ENCODE data around the gene PAX2. TPM values are rescaled to one million over a fixed set of nuclear protein-coding genes. Genes with fewer than 3 reads are reported as not detected.

The PAX2 gene
- total RNA-seq, 1 experiment from 2014 or later, result 0.45 TPM

DNA sequence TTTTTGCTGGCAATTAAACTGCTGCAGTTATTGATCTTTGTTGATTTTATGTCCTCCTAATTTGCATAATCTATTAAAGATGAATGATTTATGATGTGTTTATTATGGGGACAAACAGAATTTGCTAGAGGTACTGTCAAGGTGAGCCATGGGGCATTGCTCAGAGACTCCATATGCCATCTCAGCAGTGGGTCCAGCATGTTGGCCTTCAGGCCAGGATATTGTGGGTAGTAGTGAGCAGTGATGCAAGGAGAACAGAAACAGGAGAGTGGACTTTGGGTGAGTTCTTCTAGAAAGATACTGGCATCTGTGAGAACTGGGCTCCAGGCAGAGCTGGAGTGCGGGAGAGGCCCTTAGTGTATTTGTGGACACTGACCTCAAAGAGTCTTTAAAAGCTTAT is 65.9 kb downstream of the PAX2 start:
- Histone ChIP-seq H3K9me3 (no peaks in the 10 kb centered on the region), H3K36me3 (ENCODE audit: control insufficient read depth, insufficient read depth, low read length) (no peaks in the 10 kb centered on the region), H3K4me1 (no peaks in the 10 kb centered on the region), H3K4me3 (ENCODE audit: low read depth, low read length) (no peak overlapping the region), H3K27me3 (replicated peaks; ENCODE audit: control insufficient read depth, insufficient read depth, low read length) (no peaks in the 10 kb centered on the region)
- DNase-seq, result no peak
- Mint-ChIP-seq H3K4me3 (ENCODE audit: unreplicated experiment) (no peak overlapping the region), H3K27me3 (ENCODE audit: insufficient read depth, unreplicated experiment) (peaks cover 11% of the 10 kb centered on the region), H3K27ac (ENCODE audit: unreplicated experiment) (no peak overlapping the region), H3K36me3 (ENCODE audit: insufficient read depth, unreplicated experiment) (no peaks in the 10 kb centered on the region), H3K4me1 (ENCODE audit: low read depth, unreplicated experiment) (no peaks in the 10 kb centered on the region), H3K9me3 (ENCODE audit: unreplicated experiment) (no peaks in the 10 kb centered on the region)
- TF ChIP-seq, protein P1, sequence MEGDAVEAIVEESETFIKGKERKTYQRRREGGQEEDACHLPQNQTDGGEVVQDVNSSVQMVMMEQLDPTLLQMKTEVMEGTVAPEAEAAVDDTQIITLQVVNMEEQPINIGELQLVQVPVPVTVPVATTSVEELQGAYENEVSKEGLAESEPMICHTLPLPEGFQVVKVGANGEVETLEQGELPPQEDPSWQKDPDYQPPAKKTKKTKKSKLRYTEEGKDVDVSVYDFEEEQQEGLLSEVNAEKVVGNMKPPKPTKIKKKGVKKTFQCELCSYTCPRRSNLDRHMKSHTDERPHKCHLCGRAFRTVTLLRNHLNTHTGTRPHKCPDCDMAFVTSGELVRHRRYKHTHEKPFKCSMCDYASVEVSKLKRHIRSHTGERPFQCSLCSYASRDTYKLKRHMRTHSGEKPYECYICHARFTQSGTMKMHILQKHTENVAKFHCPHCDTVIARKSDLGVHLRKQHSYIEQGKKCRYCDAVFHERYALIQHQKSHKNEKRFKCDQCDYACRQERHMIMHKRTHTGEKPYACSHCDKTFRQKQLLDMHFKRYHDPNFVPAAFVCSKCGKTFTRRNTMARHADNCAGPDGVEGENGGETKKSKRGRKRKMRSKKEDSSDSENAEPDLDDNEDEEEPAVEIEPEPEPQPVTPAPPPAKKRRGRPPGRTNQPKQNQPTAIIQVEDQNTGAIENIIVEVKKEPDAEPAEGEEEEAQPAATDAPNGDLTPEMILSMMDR (IDR thresholded peaks at IDR 0.05; ENCODE audit: insufficient read depth in 1 of 2, low read depth in 1 of 2, low read length in 1 of 2, severe bottlenecking in 1 of 2, unreplicated experiment in 1 of 2), result no peak
- no TSS peak for BruUV-seq (replicated peaks)
- intact Hi-C loops (cut with micrococcal nuclease; ENCODE audit: unreplicated experiment), result no loop called here
- POLR2A ChIA-PET, result no interaction called here
- CTCF ChIA-PET, result interaction anchor here (0.7 kb wide), 1 partner anchor 10 kb away, joined by 5 read pairs; no protein-coding TSS in a partner anchor

DNA sequence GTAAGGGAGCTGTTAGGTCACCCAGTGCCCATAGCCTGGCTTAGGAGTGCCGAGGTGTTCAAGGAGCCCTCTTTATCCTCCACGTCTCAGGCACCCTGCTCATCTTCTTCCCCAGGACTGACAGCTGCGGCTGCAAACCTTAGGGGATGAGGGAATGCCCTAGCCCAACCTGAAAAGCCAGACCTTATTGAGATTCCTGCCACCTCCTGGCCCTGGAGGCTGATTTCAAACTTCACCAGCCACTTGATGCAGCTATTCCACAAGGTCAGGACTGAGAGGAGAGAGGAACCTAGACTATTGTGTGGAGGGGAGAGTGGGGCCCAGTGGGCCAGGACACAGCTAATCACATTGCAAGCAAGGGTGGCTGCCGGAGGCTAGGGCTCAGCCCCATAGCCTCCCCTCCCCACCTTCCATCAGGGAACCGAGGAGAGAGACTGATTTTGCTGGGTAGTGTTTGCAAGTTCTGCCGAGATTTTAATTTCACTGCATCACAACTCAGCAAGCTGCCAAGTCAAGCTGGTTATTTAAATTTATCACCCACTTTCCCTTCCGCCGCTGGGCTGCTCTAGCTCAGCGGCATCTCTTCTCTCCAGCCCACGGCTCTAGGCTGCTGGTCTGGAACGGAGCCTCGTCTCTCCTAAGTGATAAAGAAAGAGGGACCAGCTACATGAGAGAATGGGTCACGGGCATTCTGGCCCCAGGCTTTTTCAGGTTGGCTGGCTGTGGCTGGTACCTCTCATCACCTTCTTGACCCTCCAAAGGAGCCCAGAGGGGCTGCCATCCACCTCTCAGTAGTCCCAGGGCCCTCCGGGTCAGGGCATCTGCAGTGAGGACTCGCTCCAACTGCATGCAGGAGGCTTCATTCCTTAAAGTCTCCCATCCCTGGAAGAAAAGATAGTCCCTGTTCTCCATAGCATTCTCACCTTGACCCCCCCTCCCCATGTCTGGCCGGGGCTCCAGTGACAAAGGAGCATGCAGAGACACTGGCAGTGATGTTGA is 66.7 kb downstream of the PAX2 start:
- Mint-ChIP-seq H3K4me1 (ENCODE audit: low read depth, unreplicated experiment) (no peaks in the 10 kb centered on the region), H3K9me3 (ENCODE audit: unreplicated experiment) (no peaks in the 10 kb centered on the region), H3K27ac (ENCODE audit: unreplicated experiment) (no peak overlapping the region), H3K4me3 (ENCODE audit: unreplicated experiment) (no peak overlapping the region), H3K27me3 (ENCODE audit: insufficient read depth, unreplicated experiment) (peaks cover 11% of the 10 kb centered on the region), H3K36me3 (ENCODE audit: insufficient read depth, unreplicated experiment) (no peaks in the 10 kb centered on the region)
- no peak for DNase-seq
- intact Hi-C loops (cut with micrococcal nuclease; ENCODE audit: unreplicated experiment), result no loop called here
- H3K36me3 ChIP-seq (ENCODE audit: control insufficient read depth, insufficient read depth, low read length), result no peaks in the 10 kb centered on the region
- H3K9me3 ChIP-seq, result no peaks in the 10 kb centered on the region
- no TSS peak for BruUV-seq (replicated peaks)
- no peaks in the 10 kb centered on the region for H3K4me1 ChIP-seq
- no peaks in the 10 kb centered on the region for H3K27me3 ChIP-seq (replicated peaks; ENCODE audit: control insufficient read depth, insufficient read depth, low read length)
- CTCF ChIA-PET, result interaction anchor here (1.0 kb wide), 1 partner anchor 10 kb away, joined by 4 read pairs; no protein-coding TSS in a partner anchor
- H3K4me3 ChIP-seq (ENCODE audit: low read depth, low read length), result no peak overlapping the region
- TF ChIP-seq, protein P1 (IDR thresholded peaks at IDR 0.05; ENCODE audit: insufficient read depth in 1 of 2, low read depth in 1 of 2, low read length in 1 of 2, severe bottlenecking in 1 of 2, unreplicated experiment in 1 of 2), result no peak
- POLR2A ChIA-PET, result no interaction called here

DNA sequence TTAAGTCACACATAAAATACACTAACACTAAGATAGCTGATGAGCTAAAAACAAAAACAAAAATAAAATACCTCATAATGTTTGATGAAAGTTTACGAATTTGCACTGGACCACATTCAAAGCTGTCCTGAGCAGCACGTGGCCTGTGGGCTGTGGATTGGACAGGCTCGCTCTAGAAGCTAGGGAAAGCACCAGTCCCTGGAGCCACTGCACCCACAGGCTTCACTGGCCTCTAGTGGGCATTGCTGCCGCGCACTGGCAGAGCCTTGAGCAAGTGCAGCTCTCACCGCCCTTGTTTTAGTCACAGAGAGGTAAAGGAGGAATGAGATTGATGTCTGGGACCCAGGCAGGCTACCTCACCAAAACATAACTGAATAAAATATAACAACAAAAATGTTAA is 67.6 kb downstream of the PAX2 start:
- Histone ChIP-seq H3K36me3 (ENCODE audit: control insufficient read depth, insufficient read depth, low read length) (no peaks in the 10 kb centered on the region), H3K4me3 (ENCODE audit: low read depth, low read length) (no peak overlapping the region), H3K27me3 (replicated peaks; ENCODE audit: control insufficient read depth, insufficient read depth, low read length) (no peaks in the 10 kb centered on the region), H3K9me3 (no peaks in the 10 kb centered on the region), H3K4me1 (no peaks in the 10 kb centered on the region)
- H3K27ac Mint-ChIP-seq (ENCODE audit: unreplicated experiment), result no peak overlapping the region
- DNase-seq, result no peak
- no peak overlapping the region for H3K4me3 Mint-ChIP-seq (ENCODE audit: unreplicated experiment)
- POLR2A ChIA-PET, result no interaction called here
- TF ChIP-seq, protein P1 (IDR thresholded peaks at IDR 0.05; ENCODE audit: insufficient read depth in 1 of 2, low read depth in 1 of 2, low read length in 1 of 2, severe bottlenecking in 1 of 2, unreplicated experiment in 1 of 2), result peak in 1 of 2 experiments; percentile 29
- no TSS peak for BruUV-seq (replicated peaks)
- H3K9me3 Mint-ChIP-seq (ENCODE audit: unreplicated experiment), result no peaks in the 10 kb centered on the region
- H3K36me3 Mint-ChIP-seq (ENCODE audit: insufficient read depth, unreplicated experiment), result no peaks in the 10 kb centered on the region
- CTCF ChIA-PET, result interaction anchor here (1.0 kb wide), 1 partner anchor 11 kb away, joined by 4 read pairs; no protein-coding TSS in a partner anchor
- H3K27me3 Mint-ChIP-seq (ENCODE audit: insufficient read depth, unreplicated experiment), result peaks cover 11% of the 10 kb centered on the region
- intact Hi-C loops (cut with micrococcal nuclease; ENCODE audit: unreplicated experiment), result no loop called here
- no peaks in the 10 kb centered on the region for H3K4me1 Mint-ChIP-seq (ENCODE audit: low read depth, unreplicated experiment)

All from Caco-2 (cell line).